Measurements from ENCODE around the gene DCTN3. TPM values are rescaled to one million over a fixed set of nuclear protein-coding genes. Genes with fewer than 3 reads are reported as not detected.

Gene DCTN3
- total RNA-seq, 2 experiments from 2014 or later, result 81.5 to 84.4 TPM

- no peak for TF ChIP-seq CTCF (IDR thresholded peaks at IDR 0.05)
- Histone ChIP-seq H3K4me1 (ENCODE audit: insufficient read depth, low read length) (peaks cover 30% of the 10 kb centered on the region), H3K27ac (ENCODE audit: low read depth in 1 of 2, low read length in 2 of 2) (no peak overlapping the region), H3K4me3 (ENCODE audit: low read length) (no peak overlapping the region), H3K36me3 (ENCODE audit: insufficient read depth, low read length) (no peaks in the 10 kb centered on the region), H3K9me3 (ENCODE audit: control insufficient read depth in 1 of 2, insufficient read depth in 1 of 2, low read length in 2 of 2) (peaks cover 0 to 17% of the 10 kb centered on the region in 2 experiments), H3K27me3 (ENCODE audit: control insufficient read depth in 1 of 2, insufficient read depth in 2 of 2, low read length in 2 of 2) (peaks cover 72 to 93% of the 10 kb centered on the region in 2 experiments)
- no peak overlapping the region for H3K27ac Mint-ChIP-seq
- no peaks in the 10 kb centered on the region for H3K36me3 Mint-ChIP-seq (ENCODE audit: low read depth)
- H3K27me3 Mint-ChIP-seq, result peaks cover 90% of the 10 kb centered on the region
- ChIA-PET POLR2A (no interaction called here), CTCF (no interaction called here)
- DNase-seq (peak in 1 of 14 experiments; percentile 23), ATAC-seq (ENCODE audit: poor library complexity) (no peak)
- peak overlapping the region; percentile 74 for H3K4me3 Mint-ChIP-seq
- H3K9me3 Mint-ChIP-seq, result no peaks in the 10 kb centered on the region
- H3K4me1 Mint-ChIP-seq (ENCODE audit: low read depth), result peaks cover 26% of the 10 kb centered on the region
- intact Hi-C loops (cut with DNase I, micrococcal nuclease), result no loop called here
Measured at GRCh38 chr9:34588671-34589635, 31.3 kb downstream of the DCTN3 start.

- Histone ChIP-seq H3K27ac (ENCODE audit: low read depth in 1 of 2, low read length in 2 of 2) (no peak overlapping the region), H3K4me1 (ENCODE audit: insufficient read depth, low read length) (peaks cover 30% of the 10 kb centered on the region), H3K27me3 (ENCODE audit: control insufficient read depth in 1 of 2, insufficient read depth in 2 of 2, low read length in 2 of 2) (peaks cover 60 to 89% of the 10 kb centered on the region in 2 experiments), H3K4me3 (ENCODE audit: low read length) (no peak overlapping the region), H3K36me3 (ENCODE audit: insufficient read depth, low read length) (no peaks in the 10 kb centered on the region), H3K9me3 (ENCODE audit: control insufficient read depth in 1 of 2, insufficient read depth in 1 of 2, low read length in 2 of 2) (peaks cover 0 to 17% of the 10 kb centered on the region in 2 experiments)
- H3K9me3 Mint-ChIP-seq, result no peaks in the 10 kb centered on the region
- intact Hi-C loops (cut with DNase I, micrococcal nuclease), result no loop called here
- H3K27ac Mint-ChIP-seq, result no peak overlapping the region
- peaks cover 20% of the 10 kb centered on the region for H3K4me1 Mint-ChIP-seq (ENCODE audit: low read depth)
- no peak for DNase-seq
- POLR2A ChIA-PET, result no interaction called here
- ATAC-seq (ENCODE audit: poor library complexity), result no peak
- peak overlapping the region; percentile 74 for H3K4me3 Mint-ChIP-seq
- H3K27me3 Mint-ChIP-seq, result peaks cover 90% of the 10 kb centered on the region
- no peaks in the 10 kb centered on the region for H3K36me3 Mint-ChIP-seq (ENCODE audit: low read depth)
- CTCF ChIA-PET, result no interaction called here
- TF ChIP-seq CTCF (IDR thresholded peaks at IDR 0.05), result no peak
Measured at GRCh38 chr9:34587271-34587670, 33.0 kb downstream of the DCTN3 start.

GRCh38 chr9:34585946-34586669, 34.2 kb downstream of the DCTN3 start:
- Histone ChIP-seq H3K4me3 (ENCODE audit: low read length) (no peak overlapping the region), H3K27me3 (ENCODE audit: control insufficient read depth in 1 of 2, insufficient read depth in 2 of 2, low read length in 2 of 2) (peaks cover 55 to 80% of the 10 kb centered on the region in 2 experiments), H3K36me3 (ENCODE audit: insufficient read depth, low read length) (no peaks in the 10 kb centered on the region), H3K27ac (ENCODE audit: low read depth in 1 of 2, low read length in 2 of 2) (no peak overlapping the region), H3K9me3 (ENCODE audit: control insufficient read depth in 1 of 2, insufficient read depth in 1 of 2, low read length in 2 of 2) (peaks cover 0 to 12% of the 10 kb centered on the region in 2 experiments), H3K4me1 (ENCODE audit: insufficient read depth, low read length) (peaks cover 19% of the 10 kb centered on the region)
- ChIA-PET POLR2A (no interaction called here), CTCF (no interaction called here)
- Mint-ChIP-seq H3K4me3 (no peak overlapping the region), H3K27ac (no peak overlapping the region), H3K27me3 (peaks cover 88% of the 10 kb centered on the region), H3K9me3 (no peaks in the 10 kb centered on the region), H3K36me3 (ENCODE audit: low read depth) (no peaks in the 10 kb centered on the region), H3K4me1 (ENCODE audit: low read depth) (peaks cover 15% of the 10 kb centered on the region)
- ATAC-seq (ENCODE audit: poor library complexity) (no peak), DNase-seq (no peak)
- TF ChIP-seq CTCF (IDR thresholded peaks at IDR 0.05), result no peak
- intact Hi-C loops (cut with DNase I, micrococcal nuclease), result no loop called here

Measured in CD4-positive, alpha-beta T cell (primary cell).